ENCODE data around the gene KRT36. TPM values are rescaled to one million over a fixed set of nuclear protein-coding genes. Genes with fewer than 3 reads are reported as not detected.

The KRT36 gene
- polyA plus RNA-seq, 3 donors, result 0.24 to 0.87 (median 0.25) TPM

DNA sequence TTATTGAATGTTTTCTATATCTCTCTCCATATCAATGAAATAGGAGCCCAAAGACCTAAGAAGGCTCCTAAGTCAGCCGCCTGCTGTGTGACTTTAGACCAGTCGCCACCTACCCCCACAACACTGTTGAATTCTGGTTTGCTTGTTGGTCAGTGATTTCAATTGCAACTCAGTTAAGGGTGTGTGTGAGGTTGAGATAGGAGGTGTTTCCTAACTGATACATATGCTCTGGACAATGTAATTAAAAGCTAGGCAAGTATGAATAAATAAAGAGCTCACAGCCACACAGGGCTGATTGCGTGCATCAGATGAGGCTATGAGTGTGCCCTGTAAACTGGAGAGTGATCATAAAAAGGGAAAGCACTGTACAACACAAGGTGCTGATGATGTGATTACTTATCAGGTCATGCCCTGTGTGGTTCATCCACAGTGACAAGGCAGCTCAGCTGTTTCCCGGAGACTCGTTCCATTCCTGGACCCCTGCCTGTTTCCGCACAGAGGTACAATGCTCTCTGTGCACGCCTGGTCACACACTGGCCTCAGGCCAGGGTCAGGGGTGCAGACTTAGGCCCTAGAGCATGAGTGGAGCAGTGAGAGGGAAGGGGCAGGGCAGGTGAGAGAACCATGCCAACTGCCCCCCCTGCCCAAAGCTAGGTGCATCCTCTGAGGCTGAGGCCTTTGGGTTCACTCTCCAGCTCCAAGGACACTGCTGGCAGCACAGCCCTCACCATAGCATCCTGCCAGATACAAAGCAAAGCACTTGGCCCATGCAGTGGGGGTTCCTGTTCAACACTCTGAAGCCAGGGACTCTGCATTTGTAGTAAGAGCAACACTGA lies 5.5 kb downstream of the KRT36 start:
- WGBS (ENCODE audit: insufficient coverage), result 90% methylated on average over 5 of the region's 7 CpGs

DNA sequence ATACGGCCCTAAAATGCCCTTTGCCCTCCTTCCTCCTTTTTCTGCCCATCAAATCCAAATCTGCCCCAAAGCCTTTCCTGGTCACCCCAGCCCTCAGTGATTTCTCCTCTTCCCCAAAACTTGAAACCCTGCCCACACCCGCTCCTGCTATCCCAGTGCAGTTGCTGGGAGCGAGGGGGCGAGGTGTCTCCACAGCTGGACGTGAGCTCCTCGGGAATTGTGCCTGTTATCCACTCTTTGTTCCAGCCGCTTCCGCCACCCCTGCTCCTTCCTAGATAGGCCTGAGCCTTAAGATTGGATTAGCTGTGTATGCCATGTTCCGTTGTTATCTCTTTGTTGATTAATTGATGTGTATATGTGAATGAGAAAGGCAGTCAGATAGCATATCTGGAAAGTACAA lies 6.2 kb downstream of the KRT36 start:
- Histone ChIP-seq H3K9ac (ENCODE audit: insufficient read depth, low read length, poor library complexity, severe bottlenecking) (no peak overlapping the region), H3K4me2 (replicated peaks; ENCODE audit: extremely low read depth, low read length, poor library complexity, severe bottlenecking) (no peak overlapping the region), H4K20me1 (ENCODE audit: insufficient read depth, low read length) (no peaks in the 10 kb centered on the region), H3K4me1 (ENCODE audit: control insufficient read depth in 1 of 2, insufficient read depth in 2 of 2, low read length in 2 of 2) (peaks cover 9 to 10% of the 10 kb centered on the region in 2 donors), H3K27ac (ENCODE audit: low read depth in 1 of 2, low read length in 2 of 2) (no peak overlapping the region), H3K9me3 (replicated peaks in 1 of 2; ENCODE audit: control insufficient read depth in 1 of 2, insufficient read depth in 1 of 2, low read length in 2 of 2) (no peaks in the 10 kb centered on the region), H3K79me2 (ENCODE audit: insufficient read depth, low read length) (no peaks in the 10 kb centered on the region), H3K4me3 (replicated peaks in 1 of 3; ENCODE audit: low read depth in 2 of 3, low read length in 3 of 3) (no peak overlapping the region), H2AFZ (ENCODE audit: insufficient read depth, low read depth, low read length, poor library complexity, severe bottlenecking) (no peak overlapping the region), H3K36me3 (replicated peaks in 1 of 2; ENCODE audit: control insufficient read depth in 1 of 2, insufficient read depth in 2 of 2, low read length in 2 of 2) (no peaks in the 10 kb centered on the region), H3K27me3 (ENCODE audit: control insufficient read depth in 2 of 2, insufficient read depth in 2 of 2, low read length in 2 of 2) (no peaks in the 10 kb centered on the region)
- no peaks in the 10 kb centered on the region for H3K9me3 Mint-ChIP-seq
- no peak for DNase-seq
- H3K27me3 Mint-ChIP-seq (ENCODE audit: low read depth in 3 of 3), result peaks cover 5 to 8% (median 6%) of the 10 kb centered on the region in 3 donors
- H3K36me3 Mint-ChIP-seq, result no peaks in the 10 kb centered on the region
- H3K4me3 Mint-ChIP-seq, result no peak overlapping the region
- no peak overlapping the region for H3K27ac Mint-ChIP-seq
- H3K4me1 Mint-ChIP-seq, result peaks cover 12% of the 10 kb centered on the region
- 89% methylated on average over 7 of the region's 9 CpGs for whole genome bisulfite sequencing (ENCODE audit: insufficient coverage)
- intact Hi-C loops (cut with micrococcal nuclease), result no loop called here
- no peak for TF ChIP-seq CTCF (IDR thresholded peaks at IDR 0.05)

More for the DNA sequence above, 5.5 kb downstream of the KRT36 start:
- no peak for DNase-seq
- H3K9me3 Mint-ChIP-seq, result no peaks in the 10 kb centered on the region
- no peak overlapping the region for H3K4me3 Mint-ChIP-seq
- Histone ChIP-seq H3K27ac (ENCODE audit: low read depth in 1 of 2, low read length in 2 of 2) (no peak overlapping the region), H3K9ac (ENCODE audit: insufficient read depth, low read length, poor library complexity, severe bottlenecking) (no peak overlapping the region), H2AFZ (ENCODE audit: insufficient read depth, low read depth, low read length, poor library complexity, severe bottlenecking) (no peak overlapping the region), H3K36me3 (replicated peaks in 1 of 2; ENCODE audit: control insufficient read depth in 1 of 2, insufficient read depth in 2 of 2, low read length in 2 of 2) (no peaks in the 10 kb centered on the region), H3K9me3 (replicated peaks in 1 of 2; ENCODE audit: control insufficient read depth in 1 of 2, insufficient read depth in 1 of 2, low read length in 2 of 2) (no peaks in the 10 kb centered on the region), H3K79me2 (ENCODE audit: insufficient read depth, low read length) (no peaks in the 10 kb centered on the region), H3K27me3 (ENCODE audit: control insufficient read depth in 2 of 2, insufficient read depth in 2 of 2, low read length in 2 of 2) (no peaks in the 10 kb centered on the region), H3K4me3 (replicated peaks in 1 of 3; ENCODE audit: low read depth in 2 of 3, low read length in 3 of 3) (no peak overlapping the region), H4K20me1 (ENCODE audit: insufficient read depth, low read length) (no peaks in the 10 kb centered on the region), H3K4me1 (ENCODE audit: control insufficient read depth in 1 of 2, insufficient read depth in 2 of 2, low read length in 2 of 2) (peaks cover 12 to 17% of the 10 kb centered on the region in 2 donors), H3K4me2 (replicated peaks; ENCODE audit: extremely low read depth, low read length, poor library complexity, severe bottlenecking) (no peak overlapping the region)
- TF ChIP-seq CTCF (IDR thresholded peaks at IDR 0.05), result no peak
- intact Hi-C loops (cut with micrococcal nuclease), result no loop called here
- H3K36me3 Mint-ChIP-seq, result no peaks in the 10 kb centered on the region
- peaks cover 3 to 8% (median 6%) of the 10 kb centered on the region in 3 donors for H3K27me3 Mint-ChIP-seq (ENCODE audit: low read depth in 3 of 3)
- H3K4me1 Mint-ChIP-seq, result peaks cover 15% of the 10 kb centered on the region
- H3K27ac Mint-ChIP-seq, result no peak overlapping the region

Data from CD14-positive monocyte (primary cell).